OCI-LY7 (cell line): ENCODE results near the gene XKR3.

Source experiments
- EZH2phosphoT487 ChIP-seq: fragments of 200-600 bp; sonication (generic); IDR thresholded peaks from 2 replicates; pipeline ENCODE4 v1.6.1; 2018; ENCODE audit warnings: low read depth, borderline replicate concordance, mild to moderate bottlenecking, mixed run types, antibody characterized with exemption, low read length, moderate library complexity, mixed read lengths
- TF ChIP-seq, protein P1 (sequence below): fragments of 200-600 bp; sonication (generic); conservative IDR thresholded peaks from 2 replicates; pipeline ENCODE4 v1.5.1; 2014; ENCODE audit warnings: mild to moderate bottlenecking, antibody characterized with exemption, low read length, moderate library complexity, mixed read lengths

- TF ChIP-seq, protein P1, sequence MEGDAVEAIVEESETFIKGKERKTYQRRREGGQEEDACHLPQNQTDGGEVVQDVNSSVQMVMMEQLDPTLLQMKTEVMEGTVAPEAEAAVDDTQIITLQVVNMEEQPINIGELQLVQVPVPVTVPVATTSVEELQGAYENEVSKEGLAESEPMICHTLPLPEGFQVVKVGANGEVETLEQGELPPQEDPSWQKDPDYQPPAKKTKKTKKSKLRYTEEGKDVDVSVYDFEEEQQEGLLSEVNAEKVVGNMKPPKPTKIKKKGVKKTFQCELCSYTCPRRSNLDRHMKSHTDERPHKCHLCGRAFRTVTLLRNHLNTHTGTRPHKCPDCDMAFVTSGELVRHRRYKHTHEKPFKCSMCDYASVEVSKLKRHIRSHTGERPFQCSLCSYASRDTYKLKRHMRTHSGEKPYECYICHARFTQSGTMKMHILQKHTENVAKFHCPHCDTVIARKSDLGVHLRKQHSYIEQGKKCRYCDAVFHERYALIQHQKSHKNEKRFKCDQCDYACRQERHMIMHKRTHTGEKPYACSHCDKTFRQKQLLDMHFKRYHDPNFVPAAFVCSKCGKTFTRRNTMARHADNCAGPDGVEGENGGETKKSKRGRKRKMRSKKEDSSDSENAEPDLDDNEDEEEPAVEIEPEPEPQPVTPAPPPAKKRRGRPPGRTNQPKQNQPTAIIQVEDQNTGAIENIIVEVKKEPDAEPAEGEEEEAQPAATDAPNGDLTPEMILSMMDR = no peak
- TF ChIP-seq EZH2phosphoT487 = no peak
These were observed 21.8 kb downstream of the XKR3 start for GRCh38 chr22:16803255-16803917.
